ENCODE results near the gene CACNA2D4.

Gene CACNA2D4

DNA sequence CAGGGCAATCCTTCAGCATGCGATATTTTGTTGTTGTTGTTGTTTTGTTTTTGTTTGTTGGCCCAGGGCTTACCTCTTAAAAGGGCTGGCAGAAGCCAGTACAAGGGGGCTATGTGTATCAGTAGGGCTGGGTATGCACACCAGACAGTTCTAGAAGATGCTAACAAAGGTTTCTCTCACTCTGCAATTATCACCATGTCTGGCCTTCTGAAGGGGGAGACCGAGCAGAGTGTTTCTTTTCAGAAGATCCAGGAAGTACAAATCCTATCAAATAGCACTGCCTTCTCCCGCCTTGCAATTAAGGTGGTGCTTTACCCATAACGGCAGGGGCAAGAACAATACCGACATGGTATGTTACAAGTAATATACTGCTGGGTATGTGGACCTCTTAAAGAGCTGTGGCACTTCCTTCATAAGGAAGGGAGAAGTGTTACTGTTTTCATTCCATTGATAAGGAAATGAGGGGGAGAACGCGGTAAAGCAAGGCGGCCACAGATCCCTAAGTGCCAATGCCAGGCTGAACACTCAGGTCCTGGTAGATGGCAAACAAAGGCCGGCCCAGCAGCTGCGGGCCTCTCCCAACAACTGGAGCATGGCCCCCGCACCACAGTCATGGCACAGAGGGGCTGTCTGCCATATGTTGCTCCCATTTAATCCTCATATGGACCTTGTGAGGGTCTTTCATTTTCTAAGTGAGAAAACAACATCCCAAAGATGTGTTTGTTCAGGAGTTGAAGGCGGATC, 19.2 kb upstream of the CACNA2D4 start:
- TF ChIP-seq, protein P1, sequence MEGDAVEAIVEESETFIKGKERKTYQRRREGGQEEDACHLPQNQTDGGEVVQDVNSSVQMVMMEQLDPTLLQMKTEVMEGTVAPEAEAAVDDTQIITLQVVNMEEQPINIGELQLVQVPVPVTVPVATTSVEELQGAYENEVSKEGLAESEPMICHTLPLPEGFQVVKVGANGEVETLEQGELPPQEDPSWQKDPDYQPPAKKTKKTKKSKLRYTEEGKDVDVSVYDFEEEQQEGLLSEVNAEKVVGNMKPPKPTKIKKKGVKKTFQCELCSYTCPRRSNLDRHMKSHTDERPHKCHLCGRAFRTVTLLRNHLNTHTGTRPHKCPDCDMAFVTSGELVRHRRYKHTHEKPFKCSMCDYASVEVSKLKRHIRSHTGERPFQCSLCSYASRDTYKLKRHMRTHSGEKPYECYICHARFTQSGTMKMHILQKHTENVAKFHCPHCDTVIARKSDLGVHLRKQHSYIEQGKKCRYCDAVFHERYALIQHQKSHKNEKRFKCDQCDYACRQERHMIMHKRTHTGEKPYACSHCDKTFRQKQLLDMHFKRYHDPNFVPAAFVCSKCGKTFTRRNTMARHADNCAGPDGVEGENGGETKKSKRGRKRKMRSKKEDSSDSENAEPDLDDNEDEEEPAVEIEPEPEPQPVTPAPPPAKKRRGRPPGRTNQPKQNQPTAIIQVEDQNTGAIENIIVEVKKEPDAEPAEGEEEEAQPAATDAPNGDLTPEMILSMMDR (IDR thresholded peaks at IDR 0.05; ENCODE audit: low read depth, low read length): no peak
- no peak overlapping the region for H3K4me3 ChIP-seq (ENCODE audit: low read depth, low read length)

DNA sequence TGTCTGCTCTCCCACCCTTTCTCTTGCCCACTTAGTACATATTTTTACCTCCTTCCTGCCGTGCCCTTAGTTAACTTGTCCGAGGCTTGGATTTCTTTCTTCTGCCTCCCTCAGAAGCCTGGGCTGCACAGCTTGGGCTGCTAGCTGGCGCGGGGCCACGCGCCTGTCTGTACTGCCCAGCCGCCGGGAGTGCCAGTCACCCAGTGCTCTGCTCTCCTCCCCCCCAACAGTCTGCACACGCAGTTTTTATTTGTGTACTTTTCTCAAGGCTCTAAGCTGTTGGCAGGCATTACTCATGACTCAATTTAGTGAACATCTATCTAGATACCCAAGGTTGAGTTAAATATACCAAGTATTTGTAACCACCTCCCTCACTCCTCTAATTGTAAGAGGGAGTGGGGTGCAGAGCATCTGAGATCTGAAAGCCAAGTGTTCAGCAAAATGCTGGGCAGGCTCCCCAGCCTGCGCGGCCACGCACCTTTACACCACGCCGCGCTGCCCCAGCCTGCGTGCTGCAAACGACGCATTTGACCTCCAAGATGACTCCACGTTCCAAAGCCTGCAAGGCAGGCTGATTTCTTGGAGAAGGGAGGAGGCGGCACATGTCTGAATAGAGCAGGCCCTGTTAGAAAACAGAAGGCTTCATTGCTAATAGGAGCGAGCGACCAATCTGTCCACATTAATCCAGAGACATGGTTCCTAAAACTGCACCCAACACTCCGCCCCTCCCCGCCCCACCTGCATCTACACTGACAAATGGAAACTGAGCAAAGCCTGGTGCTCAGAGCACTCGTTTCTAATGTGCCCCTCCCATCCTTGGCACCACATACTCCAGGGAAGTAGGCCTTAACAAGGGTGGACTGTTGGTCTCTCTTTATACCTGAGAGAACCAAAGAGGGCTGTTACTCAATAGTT, 18.2 kb upstream of the CACNA2D4 start:
- TF ChIP-seq, protein P1 (IDR thresholded peaks at IDR 0.05; ENCODE audit: low read depth, low read length): no peak
- no peak overlapping the region for H3K4me3 ChIP-seq (ENCODE audit: low read depth, low read length)

DNA sequence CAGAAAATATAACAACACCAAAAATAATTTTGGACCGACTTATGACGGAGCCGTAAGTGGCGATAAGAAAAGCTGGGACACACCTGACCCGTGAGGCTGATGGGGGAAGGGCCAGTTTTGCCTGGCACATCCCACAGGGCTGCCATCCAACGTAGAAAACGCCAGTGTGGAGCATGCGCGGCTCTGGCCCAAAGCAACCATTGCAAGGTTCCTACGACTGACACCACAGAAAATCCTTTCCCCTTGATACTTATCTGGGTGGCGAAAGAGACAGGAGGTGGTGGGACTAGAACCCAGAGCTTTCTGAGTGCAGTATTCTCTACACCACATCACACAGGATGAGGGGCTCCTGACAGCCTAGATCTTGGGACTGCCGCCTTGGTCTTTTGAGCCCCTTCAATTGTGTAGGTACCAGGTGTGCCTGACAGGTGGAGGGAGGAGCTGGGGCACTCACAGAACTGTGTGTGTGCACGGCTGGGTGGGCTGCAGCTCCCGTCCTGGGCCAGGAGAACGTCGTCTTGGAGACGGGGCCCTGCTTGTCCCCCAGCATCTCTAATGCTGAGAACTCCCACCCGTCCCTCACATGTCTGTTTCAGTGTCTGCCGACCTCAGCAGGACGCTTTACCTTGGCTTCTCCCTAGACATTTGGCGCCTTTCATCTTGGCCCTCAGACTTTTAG, 17.4 kb upstream of the CACNA2D4 start:
- H3K4me3 ChIP-seq (ENCODE audit: low read depth, low read length): no peak overlapping the region
- TF ChIP-seq, protein P1 (IDR thresholded peaks at IDR 0.05; ENCODE audit: low read depth, low read length): no peak

DNA sequence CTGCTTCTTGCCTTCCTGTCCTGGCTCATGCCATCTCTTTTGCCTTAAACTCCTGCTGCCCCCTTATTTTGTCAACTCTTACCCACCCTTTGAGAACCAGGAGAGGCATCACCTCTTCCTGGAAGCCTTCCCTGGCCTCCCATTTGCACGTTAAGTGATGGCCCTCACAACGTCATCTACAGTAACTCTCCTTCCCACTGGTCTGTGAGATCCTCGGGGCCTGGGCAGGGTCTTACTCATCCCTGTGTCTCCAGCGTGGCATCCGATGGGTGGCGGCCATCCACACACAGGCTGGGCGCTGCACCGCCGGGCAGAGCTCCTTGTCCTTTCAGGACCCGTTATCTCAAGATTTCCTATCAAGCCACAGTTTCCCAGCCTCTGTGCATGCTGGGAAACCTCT, 16.8 kb upstream of the CACNA2D4 start:
- TF ChIP-seq, protein P1 (IDR thresholded peaks at IDR 0.05; ENCODE audit: low read depth, low read length): no peak
- no peak overlapping the region for H3K4me3 ChIP-seq (ENCODE audit: low read depth, low read length)

DNA sequence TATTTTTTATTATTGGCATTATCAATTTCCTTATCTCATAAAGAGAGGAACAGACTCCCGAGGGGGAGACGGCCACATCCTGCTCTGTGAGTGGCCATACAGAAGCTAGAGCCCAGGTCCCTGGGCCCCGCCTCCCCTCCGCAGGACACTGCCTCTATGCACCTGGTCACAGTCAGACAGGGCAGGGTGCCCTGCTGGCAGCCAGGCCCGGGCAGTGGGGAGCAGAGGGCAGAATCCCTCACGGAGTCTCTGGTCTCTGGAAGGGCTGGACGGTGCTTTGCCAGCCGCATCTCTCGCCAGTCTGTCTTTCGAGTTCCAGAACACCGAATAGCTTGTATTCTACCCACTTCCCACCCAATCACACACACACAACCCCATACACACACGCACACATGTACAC, 16.4 kb upstream of the CACNA2D4 start:
- TF ChIP-seq, protein P1 (IDR thresholded peaks at IDR 0.05; ENCODE audit: low read depth, low read length): no peak
- no peak overlapping the region for H3K4me3 ChIP-seq (ENCODE audit: low read depth, low read length)

DNA sequence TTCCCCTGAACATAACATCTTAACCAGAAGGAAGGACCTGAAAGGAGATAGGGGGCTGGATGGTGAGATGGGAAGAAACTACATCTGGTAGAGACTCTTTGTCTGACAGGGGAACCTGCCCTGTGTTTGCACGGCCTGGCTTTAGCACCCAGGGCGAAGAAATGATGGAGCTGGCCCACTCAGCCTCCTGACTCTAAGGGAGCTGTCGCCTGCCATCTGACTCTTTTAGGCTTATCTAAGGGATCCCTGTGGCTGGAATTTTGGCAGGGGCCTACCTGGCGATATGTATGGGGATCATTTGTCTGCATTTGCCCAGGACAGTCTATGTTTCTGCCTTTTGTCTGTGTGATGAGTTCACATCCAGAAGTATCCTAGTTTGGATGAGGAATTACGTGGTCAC, 15.6 kb upstream of the CACNA2D4 start:
- H3K4me3 ChIP-seq (ENCODE audit: low read depth, low read length): no peak overlapping the region
- TF ChIP-seq, protein P1 (IDR thresholded peaks at IDR 0.05; ENCODE audit: low read depth, low read length): no peak
